Left colon (tissue), 2 donors: ENCODE measurements around the gene OR10Z1. TPM values are rescaled to one million over a fixed set of nuclear protein-coding genes. Genes with fewer than 3 reads are reported as not detected.

Experiments used
- ATAC-seq: fragments of 200-7000 bp; cut with Tn5 transposase; one replicate; pipeline ENCODE4 v1.9.1; 2020; ENCODE audit warnings: mild to moderate bottlenecking, moderate library complexity
- DNase-seq, 2 donors: peaks; one replicate each; pipeline ENCODE4 v3.0.0-alpha.2; 2020
- intact Hi-C, 2 donors: fragments of 100-400 bp; cut with DNase I in 1 of 2; cut with micrococcal nuclease in 1 of 2; formaldehyde crosslinking; loops; one replicate each; pipeline versions ENCODE4 v1.11.2 to v1.14.0; 2022; cut with DNase I, micrococcal nuclease
- long read RNA-seq: library from polyadenylated mRNA; unstranded; transcript quantifications from one replicate; pipeline ENCODE4 v2.0.0, GENCODE V29; 2021
- total RNA-seq, 2 donors: library from RNA; stranded (reverse); fragmentation: NEBNext Ultra II Directional; extraction: Animal tissue kit (Norgen Biotek cat#: 25700); gene quantifications; one replicate each; pipeline ENCODE4 v1.2.1, GENCODE V29; 2021
- donor health status: DM: no; HTN: no; CAD: no.
- donor health status: DM: yes; HTN: yes; CAD: no.

The OR10Z1 gene
- not detected for total RNA-seq
- long read RNA-seq, result 0 reads

- intact Hi-C loops, result no loop called here
- ATAC-seq, result no peak
- no peak for DNase-seq
These were observed at the start of gene OR10Z1 for GRCh38 chr1:158604968-158605367. Gene OR10Z1 (plus strand): TSS chr1:158605268. CDS start chr1:158606439, 1,171 bp downstream.

DNA sequence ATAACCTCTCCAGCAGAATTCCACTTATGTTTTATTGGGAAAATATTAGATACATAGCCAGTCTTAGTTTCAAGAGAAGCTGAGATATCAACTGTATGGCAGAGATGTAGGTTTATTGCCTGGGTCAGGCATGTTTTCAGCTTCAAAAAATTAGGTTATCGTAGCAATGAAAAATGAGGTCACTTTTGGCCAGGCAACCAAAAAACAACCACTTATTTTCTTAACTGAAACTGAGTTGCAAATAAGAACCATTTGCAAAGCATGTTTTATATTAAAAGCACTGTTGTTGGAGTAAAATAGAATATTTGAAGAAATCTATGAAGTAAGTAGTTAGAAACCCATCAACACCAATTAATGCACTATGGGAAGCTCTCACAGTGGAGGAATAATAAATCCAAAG, 45.4 kb upstream of the OR10Z1 start:
- DNase-seq (no peak), ATAC-seq (no peak)
- intact Hi-C loops, result no loop called here

- no peak for DNase-seq
- no peak for ATAC-seq
- intact Hi-C loops, result no loop called here
These were observed 41.2 kb upstream of the OR10Z1 start for GRCh38 chr1:158563853-158564252.

DNA sequence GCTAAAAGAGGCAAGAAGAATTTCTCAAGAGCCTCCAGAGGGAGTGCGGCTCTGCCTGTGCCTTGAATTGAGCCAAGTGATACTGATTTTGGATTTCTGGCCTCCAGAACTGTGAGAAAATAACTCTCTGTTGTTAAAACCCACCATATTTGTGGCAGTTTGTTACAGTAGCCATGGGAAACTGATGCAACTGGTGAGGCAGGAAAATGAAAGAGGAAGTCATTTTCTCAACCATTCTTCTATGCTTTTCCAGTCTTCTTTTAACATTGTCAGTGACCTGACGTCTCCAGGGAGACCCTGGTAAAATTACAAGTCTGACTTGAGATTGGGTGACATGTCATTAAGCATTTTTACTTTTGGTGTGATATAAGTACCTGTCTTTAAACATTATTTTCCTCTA, 40.5 kb upstream of the OR10Z1 start:
- no peak for ATAC-seq

GRCh38 chr1:158570480-158570879, 34.6 kb upstream of the OR10Z1 start, which contains the start of gene OR6P1:
Gene OR6P1 (minus strand): TSS chr1:158570580. CDS start chr1:158563604, 6,976 bp downstream.
- ATAC-seq (no peak), DNase-seq (no peak)
- intact Hi-C loops, result no loop called here

More for the DNA sequence above, 40.5 kb upstream of the OR10Z1 start:
- no peak for DNase-seq
- intact Hi-C loops, result no loop called here

DNA sequence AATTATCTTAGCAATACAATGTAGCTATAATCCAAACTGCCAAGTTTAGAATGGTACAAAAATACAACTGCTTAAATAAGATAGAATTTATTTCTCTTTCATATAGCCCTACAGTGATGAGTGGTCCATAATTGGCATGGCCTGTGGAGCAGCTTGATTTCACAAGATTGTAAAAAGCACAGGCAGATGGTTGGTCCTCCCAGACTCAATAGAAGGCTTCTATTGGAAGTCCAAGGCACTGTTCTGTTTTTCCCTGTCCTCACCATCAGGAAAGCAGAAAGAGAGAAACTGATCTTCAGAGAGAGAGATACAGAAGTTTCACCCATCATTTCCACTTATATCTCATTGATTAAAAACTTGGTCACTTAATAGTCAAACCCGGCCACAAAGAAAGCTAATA, 32.8 kb upstream of the OR10Z1 start:
- DNase-seq, result no peak
- intact Hi-C loops, result no loop called here
- no peak for ATAC-seq

- intact Hi-C loops, result no loop called here
These were observed 27.5 kb upstream of the OR10Z1 start for GRCh38 chr1:158577561-158577960.

DNA sequence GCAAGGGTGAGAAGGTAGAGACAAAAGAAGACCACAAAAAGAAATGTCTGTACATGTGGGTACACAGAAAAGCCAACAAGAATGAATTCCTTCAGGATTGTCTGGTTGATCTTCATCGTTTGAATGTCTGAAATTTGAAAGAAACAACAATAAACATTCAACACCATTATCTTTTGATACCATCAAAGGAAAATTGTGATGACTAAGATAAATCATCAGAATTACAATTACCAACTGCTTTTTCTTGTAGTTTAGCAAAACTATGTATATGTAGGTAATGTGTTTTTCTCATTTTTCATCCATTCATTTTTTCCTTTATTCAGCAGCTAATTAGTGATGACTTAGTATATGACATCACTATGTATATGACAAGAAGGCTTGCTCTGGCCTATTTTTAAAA, 25.3 kb upstream of the OR10Z1 start, which contains the start of gene OR10X1:
OR10X1 (minus strand) TSS at position 167 of the 400 bp plus-strand sequence; CDS start at position 167, 0 bp downstream.
- DNase-seq (no peak), ATAC-seq (no peak)
- intact Hi-C loops, result no loop called here

More at GRCh38 chr1:158577561-158577960, 27.5 kb upstream of the OR10Z1 start:
- DNase-seq, result no peak
- ATAC-seq, result no peak

DNA sequence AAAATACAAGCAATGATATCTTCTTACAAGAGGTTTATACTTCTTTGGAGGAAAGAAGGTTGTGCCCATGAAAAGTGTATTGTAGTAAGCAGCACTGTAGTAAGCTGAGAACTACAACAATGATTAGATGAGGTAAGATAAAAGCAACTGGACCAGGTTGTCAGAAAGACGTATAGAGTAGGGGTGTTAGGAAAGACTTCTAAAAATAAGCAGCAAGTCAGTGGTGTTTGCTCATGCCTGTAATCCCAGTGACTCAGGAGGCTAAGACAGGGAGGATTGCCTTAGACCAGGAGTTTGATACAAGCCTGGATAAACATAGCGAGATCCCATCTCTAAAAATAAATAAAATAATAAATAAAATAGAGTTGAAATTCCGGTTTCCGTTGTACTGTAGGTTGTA, 21.1 kb upstream of the OR10Z1 start:
- intact Hi-C loops, result no loop called here
- DNase-seq, result no peak
- no peak for ATAC-seq

GRCh38 chr1:158586942-158587341, 18.1 kb upstream of the OR10Z1 start:
- ATAC-seq (no peak), DNase-seq (no peak)
- intact Hi-C loops, result no loop called here

DNA sequence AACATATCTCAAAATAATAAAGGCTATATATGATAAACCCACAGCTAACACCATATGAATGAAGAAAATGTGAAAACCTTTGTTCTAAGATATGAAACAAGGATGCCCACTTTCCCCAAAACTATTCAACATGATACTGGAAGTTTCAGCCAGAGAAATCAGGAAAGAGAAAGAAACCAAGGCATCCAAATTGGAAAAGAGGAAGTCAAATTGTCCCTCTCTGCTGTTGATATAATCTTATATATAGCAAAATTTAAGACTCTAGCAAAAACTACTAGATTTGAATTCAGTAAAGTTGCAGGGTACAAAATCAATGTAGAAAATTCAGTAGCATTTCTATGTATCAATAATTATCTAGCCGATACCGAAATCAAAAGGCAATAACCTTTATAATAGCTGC, 4.3 kb upstream of the OR10Z1 start:
- no peak for ATAC-seq
- intact Hi-C loops, result no loop called here
- DNase-seq, result no peak

- no peak for DNase-seq
- intact Hi-C loops, result no loop called here
- no peak for ATAC-seq
These were observed 2.2 kb downstream of the OR10Z1 start for GRCh38 chr1:158607296-158607695.

DNA sequence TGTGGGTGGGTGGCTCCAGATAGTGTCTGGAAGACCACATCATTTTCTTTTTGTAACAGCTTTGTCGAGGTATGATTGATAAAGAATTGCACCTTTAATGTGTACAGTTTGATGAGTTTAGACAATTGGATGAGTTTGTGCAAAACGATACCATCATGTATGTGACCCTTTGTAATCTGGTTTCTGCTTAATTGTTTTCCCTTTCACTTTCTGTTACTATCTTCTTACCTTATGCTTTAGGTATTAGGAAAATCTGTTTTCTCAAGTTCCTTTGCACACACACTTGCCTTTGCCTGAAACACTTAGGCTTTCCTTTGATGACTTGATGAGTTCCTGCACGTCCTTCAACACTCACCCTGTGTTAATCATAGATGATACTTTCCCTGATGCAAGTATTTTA, 6.8 kb downstream of the OR10Z1 start:
- intact Hi-C loops, result no loop called here
- no peak for ATAC-seq
- no peak for DNase-seq

DNA sequence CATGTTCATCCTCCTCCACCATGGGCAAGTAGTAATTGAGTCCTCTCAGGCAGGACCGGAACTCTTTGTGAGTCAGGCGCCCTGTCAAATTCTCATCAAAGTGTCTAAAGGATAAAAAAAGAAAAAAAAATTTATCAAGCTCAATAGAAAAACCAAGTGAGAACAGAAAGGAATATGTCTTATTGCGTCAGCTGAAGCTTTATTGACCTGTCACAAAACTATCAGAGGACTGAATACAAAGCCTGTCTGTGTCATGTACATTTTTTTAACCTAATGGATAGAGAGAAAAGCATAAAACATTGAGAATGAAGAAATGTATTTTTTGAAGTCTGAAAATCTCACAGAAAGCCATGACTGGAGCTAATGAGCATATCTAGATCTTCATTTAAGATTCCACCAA, 8.7 kb downstream of the OR10Z1 start:
- ATAC-seq, result no peak
- intact Hi-C loops, result no loop called here
- no peak for DNase-seq

- no peak for ATAC-seq
These were observed 33.1 kb downstream of the OR10Z1 start for GRCh38 chr1:158638146-158638545.

GRCh38 chr1:158638904-158639303, 33.8 kb downstream of the OR10Z1 start:
- DNase-seq, result no peak
- ATAC-seq, result no peak
- intact Hi-C loops, result no loop called here

More at GRCh38 chr1:158638146-158638545, 33.1 kb downstream of the OR10Z1 start:
- no peak for DNase-seq
- intact Hi-C loops, result no loop called here

DNA sequence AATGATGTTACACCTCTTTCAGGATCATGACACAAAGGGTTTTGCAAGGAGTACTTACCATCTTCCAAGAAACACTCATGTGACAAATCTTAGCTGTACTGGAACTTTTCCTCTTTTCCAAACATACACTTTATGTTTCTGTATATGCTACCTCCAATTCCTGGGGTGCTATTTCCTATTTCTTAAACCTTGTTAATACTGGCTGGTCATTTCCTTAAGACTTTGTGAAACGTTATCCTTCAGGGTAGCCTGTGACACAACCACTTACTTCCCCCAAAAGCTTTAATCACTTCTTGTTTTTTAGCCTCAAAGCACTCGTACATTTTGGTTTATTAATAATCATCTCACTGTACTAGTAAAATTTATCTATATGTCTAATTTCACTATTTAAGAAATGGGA, 39.4 kb downstream of the OR10Z1 start:
- ATAC-seq (no peak), DNase-seq (no peak)
- intact Hi-C loops, result no loop called here

DNA sequence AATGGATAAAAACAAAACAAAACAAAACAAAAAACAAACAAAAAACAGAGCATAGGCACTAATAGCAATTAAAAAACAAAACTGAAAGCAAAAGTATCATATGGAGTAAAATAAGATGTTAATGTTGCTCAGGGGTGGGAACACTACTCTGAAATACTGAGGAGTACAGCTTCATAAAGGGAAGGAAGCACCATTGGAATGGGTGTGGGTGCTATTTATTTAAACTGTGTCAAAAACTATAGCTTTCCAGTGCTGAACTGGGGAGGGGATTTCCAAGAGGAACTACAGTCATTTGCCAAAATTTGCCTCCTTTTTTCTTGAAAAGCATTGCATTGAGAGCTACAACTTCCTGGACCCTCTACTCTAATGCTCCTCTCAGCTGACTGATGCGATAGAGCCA, 41.4 kb downstream of the OR10Z1 start:
- ATAC-seq, result no peak
- no peak for DNase-seq
- intact Hi-C loops, result no loop called here

GRCh38 chr1:158649052-158649451, 44.0 kb downstream of the OR10Z1 start:
- ATAC-seq (no peak), DNase-seq (no peak)
- intact Hi-C loops, result no loop called here

- no peak for DNase-seq
- intact Hi-C loops, result no loop called here
- ATAC-seq, result no peak
These were observed 47.8 kb downstream of the OR10Z1 start for GRCh38 chr1:158652721-158653334.

- no peak for ATAC-seq
- intact Hi-C loops, result no loop called here
- DNase-seq, result no peak
These were observed 49.0 kb downstream of the OR10Z1 start for GRCh38 chr1:158654086-158654485.
